KOPT-K1 (cell line): ENCODE measurements around the gene PDE3B.

ENCODE experiments used
- H3K27ac ChIP-seq: fragments of 200-600 bp; sonication (generic); 2 replicates; pipeline ENCODE4 v1.5.1; 2016; ENCODE audit warnings: antibody characterized with exemption, mild to moderate bottlenecking, low read depth, low read length; ENCODE audit not compliant: poor library complexity, severe bottlenecking
- H3K36me3 ChIP-seq: fragments of 200-600 bp; sonication (generic); 2 replicates; pipeline ENCODE4 v1.5.1; 2017; ENCODE audit warnings: antibody characterized with exemption, mild to moderate bottlenecking, low read length, moderate library complexity; ENCODE audit not compliant: insufficient read depth
- H3K9me3 ChIP-seq: fragments of 200-600 bp; sonication (generic); 2 replicates; pipeline ENCODE4 v1.5.1; 2017; ENCODE audit warnings: antibody characterized with exemption, low read length, mild to moderate bottlenecking; ENCODE audit not compliant: insufficient read depth, poor library complexity, severe bottlenecking

The PDE3B gene

GRCh38 chr11:14905104-14906033 is 261.8 kb downstream of the PDE3B start:
- Histone ChIP-seq H3K27ac (no peak overlapping the region), H3K9me3 (no peaks in the 10 kb centered on the region)

DNA sequence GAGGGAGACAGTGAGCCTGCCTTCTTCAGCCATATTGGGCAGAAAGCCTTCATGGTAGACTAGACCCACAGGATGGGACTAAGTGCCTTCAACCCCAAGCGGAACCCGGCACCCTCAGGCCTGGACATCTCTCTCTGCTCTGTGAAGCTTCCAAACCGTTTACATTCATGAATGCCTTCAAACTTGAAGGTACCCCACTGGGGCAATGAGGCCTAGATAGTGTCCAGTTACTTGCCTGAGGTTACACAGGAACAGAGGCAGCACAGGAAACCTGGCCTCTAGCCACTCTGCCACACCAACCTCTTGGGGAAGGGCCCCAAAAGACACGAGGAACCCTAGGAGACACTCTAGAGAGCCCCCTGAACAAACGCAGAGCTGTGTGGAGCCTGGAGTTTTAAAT is 263.0 kb downstream of the PDE3B start:
- Histone ChIP-seq H3K27ac (no peak overlapping the region), H3K36me3 (no peaks in the 10 kb centered on the region), H3K9me3 (no peaks in the 10 kb centered on the region)

More at GRCh38 chr11:14905104-14906033, 261.8 kb downstream of the PDE3B start:
- H3K36me3 ChIP-seq = no peaks in the 10 kb centered on the region

DNA sequence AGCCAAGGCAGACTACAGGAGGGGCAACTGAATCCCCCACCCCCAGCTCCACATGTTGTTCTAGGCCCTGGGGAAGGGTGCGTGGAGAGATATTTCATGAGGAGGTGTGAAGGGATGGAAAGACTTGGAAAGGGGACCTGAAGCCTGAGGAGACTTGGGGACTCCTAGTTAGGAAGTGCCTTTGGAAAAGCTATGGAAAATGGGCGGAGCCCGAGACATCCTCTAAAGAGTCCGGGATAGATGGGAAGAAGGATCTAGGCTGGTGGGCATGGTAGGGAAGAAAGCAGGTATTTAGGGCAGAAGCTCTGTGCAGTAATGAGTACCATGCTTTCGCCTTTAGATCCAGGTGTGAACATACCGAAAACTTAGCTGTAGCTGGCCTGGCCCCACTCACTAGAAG is 263.4 kb downstream of the PDE3B start:
- no peaks in the 10 kb centered on the region for H3K36me3 ChIP-seq
- no peaks in the 10 kb centered on the region for H3K9me3 ChIP-seq
- H3K27ac ChIP-seq = no peak overlapping the region

DNA sequence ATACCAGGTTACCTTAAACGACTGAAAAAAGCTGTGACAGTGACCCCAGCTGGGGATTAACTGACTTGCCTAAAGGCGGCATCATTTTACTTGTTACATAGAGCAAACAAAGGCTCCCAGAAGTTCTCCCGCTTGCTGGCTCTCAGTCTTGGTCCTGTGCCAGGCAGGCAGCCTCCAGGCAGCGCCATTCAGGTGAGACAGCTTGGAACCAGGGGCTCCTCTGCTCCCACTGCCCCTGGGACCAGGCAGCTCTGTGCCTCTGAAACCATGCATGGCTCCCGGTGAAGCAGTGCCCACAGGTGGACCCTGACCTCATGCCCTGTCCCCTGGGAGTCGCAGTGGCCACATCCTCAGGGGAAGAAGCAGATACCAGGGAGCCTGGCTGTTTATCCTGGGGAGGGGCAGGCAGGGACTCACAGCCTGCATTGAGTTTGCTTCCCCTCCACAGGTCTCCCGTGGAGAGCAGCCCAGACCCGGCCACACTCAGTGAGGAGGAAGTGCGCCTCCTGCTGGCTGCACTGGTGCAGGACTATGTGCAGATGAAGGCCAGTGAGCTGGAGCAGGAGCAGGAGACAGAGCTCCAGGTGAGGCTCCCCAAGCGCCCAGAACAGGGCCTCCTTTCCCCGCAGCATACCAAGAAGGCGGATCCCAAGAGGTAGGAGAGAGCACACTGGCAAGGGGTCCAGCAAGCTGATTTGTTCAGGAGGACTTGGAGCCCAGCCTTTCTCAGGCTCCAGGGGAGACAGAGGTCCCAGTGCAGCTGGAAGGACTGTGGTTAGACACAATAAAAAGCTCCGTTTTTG is 264.0 kb downstream of the PDE3B start:
- no peak overlapping the region for H3K27ac ChIP-seq
- no peaks in the 10 kb centered on the region for H3K9me3 ChIP-seq
- no peaks in the 10 kb centered on the region for H3K36me3 ChIP-seq

DNA sequence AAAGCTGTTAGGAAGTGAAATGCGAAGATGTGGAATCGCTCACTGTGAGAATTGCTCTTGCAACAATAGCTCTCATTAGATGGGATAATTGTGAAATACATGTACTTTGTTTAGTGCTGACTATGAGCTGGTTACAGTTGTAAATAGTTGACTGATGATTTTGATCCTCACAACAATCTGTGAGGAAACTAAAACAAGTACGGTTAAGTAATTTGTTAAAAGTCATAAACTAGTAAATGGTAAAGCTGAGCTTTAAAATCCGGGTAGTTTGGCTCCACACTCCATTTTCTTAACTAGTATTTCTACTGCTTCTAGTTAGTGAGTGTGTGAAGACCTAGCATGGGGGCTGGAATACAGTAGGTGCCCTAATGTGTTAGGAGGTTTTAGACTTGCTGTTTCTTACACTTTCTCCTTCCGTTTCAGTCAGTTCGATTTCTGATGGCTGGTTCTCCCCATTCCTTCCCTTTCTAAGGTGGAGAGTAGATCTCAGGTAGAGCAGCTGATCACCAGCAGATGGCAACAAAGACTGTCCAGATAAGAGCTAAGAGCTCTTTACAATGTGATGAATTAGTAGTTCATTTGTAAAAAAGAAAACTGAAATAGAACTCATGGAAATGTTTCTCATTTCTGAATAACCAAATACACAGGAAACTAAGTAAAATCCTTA is 264.7 kb downstream of the PDE3B start:
- Histone ChIP-seq H3K27ac (no peak overlapping the region), H3K9me3 (no peaks in the 10 kb centered on the region), H3K36me3 (no peaks in the 10 kb centered on the region)

DNA sequence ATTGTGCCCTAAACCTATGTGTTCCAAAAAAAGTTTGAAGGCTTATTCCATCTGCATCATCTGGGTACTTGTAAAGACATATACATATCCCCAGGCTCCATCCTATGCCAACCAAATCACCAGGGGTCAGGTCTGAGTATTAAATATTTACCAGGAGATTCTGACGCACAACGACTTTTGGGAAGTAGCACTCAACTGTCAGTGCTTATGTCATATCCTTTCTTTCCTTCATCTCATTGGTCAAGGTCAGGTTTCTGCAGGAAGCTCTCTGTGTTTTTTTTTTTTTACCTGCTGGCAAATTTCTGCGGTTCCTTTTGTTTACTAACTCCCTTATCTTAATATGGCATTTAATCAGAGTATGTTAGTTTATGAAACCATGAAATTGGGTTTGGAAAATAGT is 270.9 kb downstream of the PDE3B start:
- H3K36me3 ChIP-seq = no peaks in the 10 kb centered on the region
- no peaks in the 10 kb centered on the region for H3K9me3 ChIP-seq
- H3K27ac ChIP-seq = no peak overlapping the region

DNA sequence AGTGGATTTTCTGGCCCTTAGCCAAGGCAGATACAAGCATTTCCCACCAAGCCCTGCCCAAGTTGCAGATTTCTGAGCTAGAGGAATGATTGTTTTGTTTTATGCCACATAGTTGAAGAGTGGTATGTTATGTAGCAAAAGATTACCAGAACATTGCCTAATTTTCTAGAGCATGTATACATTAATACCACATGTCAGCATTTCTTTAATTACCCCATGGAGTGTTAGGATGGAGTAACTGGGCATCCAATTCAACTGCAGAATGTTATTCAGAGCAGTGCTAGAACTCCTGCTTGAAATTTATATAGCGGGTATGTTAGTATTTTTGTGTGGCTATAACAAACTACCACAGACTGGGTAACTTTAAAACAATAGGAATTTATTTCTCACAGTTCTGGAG is 272.8 kb downstream of the PDE3B start:
- H3K27ac ChIP-seq = no peak overlapping the region
- no peaks in the 10 kb centered on the region for H3K36me3 ChIP-seq
- H3K9me3 ChIP-seq = no peaks in the 10 kb centered on the region
